NCI-H2196 treated with DMSO at 0.1 percent for 48 hours (cell line): ENCODE measurements around the gene CCDC12.

ENCODE experiments used
- DNase-seq: peaks from one replicate; lab custom pipeline; 2025; ENCODE audit not compliant: unreplicated experiment; lab: John Stamatoyannopoulos, UW

The CCDC12 gene

GRCh38 chr3:46976326-46977190 lies at the start of gene CCDC12:
TSS of gene CCDC12 (minus strand) at chr3:46976745. CDS start at chr3:46976732, 13 bp downstream.
- DNase-seq = peak; percentile 82

DNA sequence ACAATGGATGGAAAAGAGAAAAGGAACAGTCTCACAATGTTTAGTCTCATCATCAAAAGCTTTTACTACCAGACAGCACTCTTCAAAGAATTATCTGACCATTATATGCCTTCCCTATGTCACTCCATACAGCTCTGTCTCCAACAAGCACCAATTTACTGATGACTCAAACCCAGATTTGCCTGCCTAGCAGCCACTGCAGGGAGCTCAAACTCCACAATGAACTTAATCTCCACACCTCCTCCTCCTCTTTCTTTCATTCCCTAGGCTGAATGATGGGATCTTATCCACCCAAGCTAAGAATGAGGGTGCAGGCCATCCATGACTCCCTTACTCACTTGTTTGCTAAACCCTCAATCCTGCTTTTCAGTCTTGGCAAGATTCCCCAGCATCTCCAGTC lies 48.4 kb upstream of the CCDC12 start:
- DNase-seq = no peak

DNA sequence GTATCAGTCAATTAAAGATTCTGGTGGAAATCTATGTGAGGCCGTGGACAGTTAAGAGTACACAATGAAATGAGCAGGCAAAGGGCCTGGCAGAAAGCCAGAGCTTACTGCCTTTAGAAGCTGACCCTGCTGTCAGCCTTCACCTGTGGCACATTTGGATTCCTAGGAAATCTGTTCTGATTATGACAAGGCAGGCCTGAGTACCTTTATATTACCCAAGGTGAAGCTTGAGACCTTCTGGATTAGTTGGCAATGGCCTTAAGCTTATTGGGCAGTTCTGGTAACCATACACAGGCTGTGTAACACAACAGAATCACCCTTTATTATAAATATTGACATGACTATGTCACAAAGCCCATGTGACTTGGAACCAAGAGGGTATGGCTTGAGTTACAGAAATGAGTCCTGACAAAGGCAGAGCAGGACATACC lies 46.1 kb upstream of the CCDC12 start:
- DNase-seq = peak; percentile 25

DNA sequence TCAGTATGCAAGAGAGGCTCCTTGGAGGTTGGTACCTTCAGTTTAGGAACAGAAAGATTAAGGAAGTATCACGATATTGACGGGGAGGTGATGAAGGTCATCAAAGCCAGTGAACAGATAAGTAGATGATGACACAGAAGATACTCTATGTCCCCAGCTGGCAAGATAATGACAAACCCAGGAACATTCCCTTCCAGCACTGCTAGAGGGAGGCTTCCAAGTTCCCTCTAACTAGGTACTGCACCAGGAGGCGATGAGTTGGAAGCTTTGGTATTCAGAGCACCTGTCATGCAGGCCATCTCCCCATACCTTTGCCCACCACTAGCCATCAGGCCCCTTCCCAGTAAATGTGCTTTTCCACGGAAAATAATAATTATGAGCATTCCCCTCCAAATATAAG lies 43.8 kb upstream of the CCDC12 start:
- no peak for DNase-seq

- no peak for DNase-seq
These were observed 42.7 kb upstream of the CCDC12 start for GRCh38 chr3:47019201-47019600.

DNA sequence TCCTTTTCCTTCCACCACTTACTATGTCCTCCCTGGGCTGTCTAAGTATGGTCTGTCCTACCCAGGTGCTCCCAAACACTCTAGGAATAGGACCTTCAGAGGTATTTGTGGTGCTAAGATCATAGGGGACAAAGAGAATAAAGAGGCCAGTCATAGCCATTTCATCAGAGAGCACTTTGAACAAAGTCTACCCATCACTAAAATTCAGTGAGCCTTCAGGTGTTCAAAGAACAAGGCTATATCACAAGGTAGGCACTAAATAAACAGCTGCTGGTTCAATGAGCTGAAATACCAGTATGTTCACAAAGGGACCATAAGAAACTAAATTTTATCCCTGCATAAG lies 41.7 kb upstream of the CCDC12 start:
- DNase-seq = no peak

DNA sequence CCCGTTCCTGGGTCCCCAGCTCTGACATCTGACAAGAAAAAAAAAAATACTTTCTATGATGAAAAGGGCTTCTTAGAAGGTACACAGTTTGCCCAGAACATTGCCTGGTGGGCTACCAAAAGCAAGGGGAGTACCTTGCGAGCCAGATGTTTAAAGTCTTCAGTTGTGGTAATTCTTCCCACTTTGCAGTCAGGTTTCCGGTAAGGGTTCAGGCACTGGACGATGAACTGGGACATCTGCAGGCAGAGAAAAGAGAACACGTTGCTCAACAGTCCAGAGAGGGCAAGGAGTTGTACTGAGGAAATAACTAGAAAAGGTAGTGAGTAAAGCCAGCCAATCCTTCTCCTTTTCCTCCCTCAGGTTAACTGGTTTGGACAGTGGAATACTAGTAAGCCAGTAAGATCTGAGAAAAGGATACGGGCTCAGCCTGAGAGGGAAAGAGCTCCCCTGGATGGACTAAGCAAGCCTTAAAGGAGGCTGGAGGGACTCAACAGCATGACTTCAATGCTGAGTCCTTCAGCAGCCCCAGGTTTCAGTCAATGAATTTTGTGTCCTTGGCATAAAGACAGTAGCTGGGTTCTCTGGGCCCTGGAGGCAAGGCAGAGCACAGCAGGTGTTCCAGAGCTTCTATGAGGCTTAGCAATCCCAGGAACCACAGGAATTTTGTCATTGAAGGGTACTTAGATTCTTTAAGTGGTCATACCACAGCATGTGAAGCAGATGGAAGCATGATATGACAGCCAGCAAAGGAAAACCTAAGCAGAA lies 41.1 kb upstream of the CCDC12 start:
- DNase-seq = no peak

DNA sequence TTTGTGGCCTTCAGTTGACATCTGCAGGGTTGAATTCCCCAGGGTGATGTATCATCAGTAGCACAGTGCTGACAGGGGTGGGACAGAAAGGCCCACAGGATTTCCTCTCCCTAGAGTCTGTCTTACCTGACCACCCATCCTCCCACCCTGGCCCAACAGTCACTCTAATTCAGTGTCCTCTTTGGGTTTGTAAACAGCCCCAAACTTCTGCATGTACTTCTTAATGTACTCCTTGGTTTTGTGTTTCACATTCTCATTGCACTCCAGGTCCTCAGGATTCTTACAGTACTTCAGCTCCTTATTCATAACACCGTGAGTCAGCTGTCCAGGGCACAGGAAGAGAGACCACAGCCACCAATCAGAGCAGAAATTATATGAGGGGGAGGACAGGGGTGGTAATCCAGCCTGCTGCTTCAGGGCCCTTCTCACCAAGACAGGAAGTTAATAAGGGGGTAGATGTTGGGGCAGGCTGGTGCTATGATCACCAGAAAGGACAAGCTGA lies 40.4 kb upstream of the CCDC12 start:
- no peak for DNase-seq

DNA sequence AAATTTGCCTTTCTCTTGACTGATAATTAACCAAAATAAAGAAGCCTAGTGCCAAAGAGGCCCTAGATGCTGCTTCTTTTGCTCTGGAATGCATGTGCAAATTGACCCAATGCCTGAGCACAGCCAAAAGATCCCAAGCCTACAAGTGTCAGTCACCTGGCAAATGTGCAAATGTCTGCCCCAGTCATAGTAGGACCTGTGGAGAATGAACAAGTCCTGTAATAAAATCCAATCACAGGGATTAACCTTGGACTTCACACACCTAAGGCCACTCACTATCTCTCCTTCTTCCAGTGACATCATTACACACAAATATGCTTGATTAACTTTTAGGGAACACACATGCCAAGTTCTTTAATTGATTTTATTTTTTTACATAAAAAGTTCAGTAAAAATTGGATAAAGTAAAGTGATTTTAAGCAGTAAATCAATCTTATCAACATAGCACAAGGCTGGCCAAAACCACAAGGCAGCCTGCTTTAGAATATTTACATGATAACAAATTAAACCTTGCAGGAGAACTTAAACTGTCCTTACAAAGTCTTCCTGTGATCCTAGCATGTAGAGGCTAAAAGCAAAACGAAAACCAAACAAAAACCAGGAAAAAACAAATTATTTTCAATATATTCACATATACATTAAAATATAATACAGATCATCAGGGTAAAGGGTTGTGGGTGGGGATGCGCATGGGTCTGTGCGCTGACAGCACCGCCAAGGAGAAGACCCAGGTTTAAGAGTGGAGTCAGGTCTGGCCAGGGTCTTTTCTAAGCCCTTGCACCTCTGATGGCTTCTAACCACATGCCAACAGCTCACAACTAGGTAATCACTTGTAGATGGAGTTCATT lies 39.8 kb upstream of the CCDC12 start:
- no peak for DNase-seq

- no peak for DNase-seq
These were observed 38.6 kb upstream of the CCDC12 start for GRCh38 chr3:47015151-47015550.

DNA sequence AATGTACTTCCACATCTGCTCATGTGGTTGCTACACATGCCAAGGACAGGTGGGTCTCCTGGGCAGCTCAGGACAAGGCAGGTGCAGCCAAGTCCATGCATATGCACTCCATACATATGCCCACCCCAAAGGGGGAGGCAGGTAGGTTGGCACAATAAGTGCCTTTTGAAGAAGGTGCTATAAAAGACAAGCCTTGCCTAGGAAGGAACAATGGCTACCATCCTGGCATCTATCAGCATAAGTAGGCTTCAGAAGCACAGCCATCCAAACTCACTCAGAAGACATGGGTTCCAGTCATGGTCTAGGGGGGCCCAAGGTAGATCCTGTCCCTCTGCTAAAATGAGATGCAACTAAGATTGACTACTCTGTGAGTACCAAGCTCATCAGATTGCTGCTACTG lies 37.5 kb upstream of the CCDC12 start:
- no peak for DNase-seq

- DNase-seq = no peak
These were observed 36.7 kb upstream of the CCDC12 start for GRCh38 chr3:47013231-47013630.

DNA sequence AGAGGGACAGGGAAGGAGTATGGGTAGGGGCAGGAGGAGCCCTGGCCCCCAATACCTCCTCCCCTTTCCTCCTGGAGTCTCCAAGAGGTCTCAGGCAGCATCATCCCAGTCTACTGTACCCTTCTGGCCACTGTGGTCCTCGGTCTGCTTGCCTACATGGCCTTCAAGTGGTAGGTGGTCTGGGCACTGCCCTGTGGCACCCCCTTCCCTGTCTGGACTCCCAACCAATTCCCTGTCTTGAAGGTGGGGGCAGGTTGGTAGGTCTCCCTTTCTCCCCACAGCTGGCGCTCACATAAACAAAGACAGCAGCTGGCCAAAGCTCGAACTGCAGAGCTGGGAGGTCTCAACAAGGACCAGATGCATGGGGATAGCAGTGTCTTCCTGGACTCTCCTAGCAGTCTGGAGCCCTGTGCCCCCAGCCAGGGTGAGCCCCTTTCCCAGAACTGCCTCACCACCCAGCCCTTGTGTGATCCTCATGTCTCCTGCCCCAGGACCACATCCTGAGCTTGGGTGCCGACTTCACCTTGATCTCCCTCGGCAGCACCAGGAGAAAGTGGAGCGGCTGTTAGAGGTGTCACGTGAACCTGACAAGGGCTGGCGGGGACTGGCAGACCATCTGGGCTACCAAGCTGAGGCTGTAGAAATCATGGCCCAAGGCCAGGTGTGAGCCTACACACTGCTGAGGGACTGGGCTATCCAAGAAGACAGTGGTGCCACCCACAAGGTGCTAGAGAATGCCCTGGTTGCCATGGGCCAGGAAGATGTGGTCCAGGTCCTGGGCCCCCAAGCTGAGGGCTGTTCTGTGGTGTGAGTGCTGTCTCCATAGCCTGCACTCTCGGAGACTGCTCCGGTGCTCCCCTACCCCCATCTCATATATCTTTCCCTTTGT lies 36.0 kb upstream of the CCDC12 start:
- DNase-seq = no peak

- DNase-seq = no peak
These were observed 34.8 kb upstream of the CCDC12 start for GRCh38 chr3:47011371-47011770.

- DNase-seq = no peak
These were observed 34.4 kb upstream of the CCDC12 start for GRCh38 chr3:47010910-47011309.

GRCh38 chr3:47010111-47010712 lies 33.7 kb upstream of the CCDC12 start:
- DNase-seq = no peak

DNA sequence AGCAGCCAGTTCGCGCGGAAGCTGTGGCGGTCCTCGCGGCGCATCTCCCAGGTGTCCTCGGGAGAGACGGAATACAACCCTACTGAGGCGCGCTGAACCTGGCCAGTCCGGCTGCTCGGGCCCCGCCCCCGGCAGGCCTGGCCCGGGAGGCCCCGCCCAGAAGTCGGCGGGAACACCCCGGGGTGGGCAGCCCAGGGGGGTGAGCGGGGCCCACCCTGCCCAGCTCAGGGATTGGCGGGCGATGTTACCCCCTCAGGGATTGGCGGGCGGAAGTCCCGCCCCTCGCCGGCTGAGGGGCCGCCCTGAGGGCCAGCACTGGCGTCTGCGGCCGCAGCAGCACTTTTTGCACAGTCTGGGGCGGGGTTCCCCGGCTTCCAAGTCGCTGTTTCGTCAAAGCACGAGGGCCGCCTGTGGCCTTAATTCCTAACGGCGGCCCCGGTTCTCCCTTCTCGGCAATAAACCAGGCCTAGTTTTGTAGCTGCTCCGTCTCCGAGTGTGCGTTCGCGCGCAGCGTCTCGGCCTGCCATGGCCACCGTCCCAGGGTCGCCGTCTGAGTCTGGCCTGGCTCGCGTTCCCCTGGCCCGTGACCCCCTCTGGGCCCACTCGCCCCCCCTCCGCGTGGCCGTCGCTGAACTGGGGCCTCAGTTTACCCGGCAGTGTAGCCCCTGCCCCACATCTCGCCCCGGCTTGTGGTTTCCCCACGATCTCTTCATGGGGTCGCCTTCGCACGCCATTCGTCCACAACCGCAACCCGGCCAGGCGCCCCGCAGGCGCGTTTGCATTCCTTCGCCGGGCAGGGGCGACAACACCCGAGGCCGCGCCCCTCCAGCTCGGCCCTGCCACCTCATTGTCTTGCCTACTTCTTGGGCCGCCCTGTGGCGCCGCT lies 32.9 kb upstream of the CCDC12 start:
- no peak for DNase-seq

DNA sequence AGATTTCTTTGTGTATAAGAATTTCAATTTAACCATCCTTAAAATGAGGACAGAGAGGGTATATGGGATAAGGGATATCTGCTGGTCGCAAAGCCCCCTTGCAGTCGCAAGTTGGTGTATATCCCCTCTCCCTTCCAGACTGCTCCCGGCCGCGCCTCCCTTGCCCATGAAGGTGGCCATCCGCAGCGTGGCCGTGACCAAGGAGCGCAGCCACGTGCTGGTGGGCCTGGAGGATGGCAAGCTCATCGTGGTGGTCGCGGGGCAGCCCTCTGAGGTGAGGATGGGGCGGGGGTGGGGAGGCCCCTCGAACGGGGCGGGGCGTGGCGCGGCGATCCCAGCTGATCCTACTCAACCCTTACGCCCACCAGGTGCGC lies 32.3 kb upstream of the CCDC12 start:
- DNase-seq = no peak

DNA sequence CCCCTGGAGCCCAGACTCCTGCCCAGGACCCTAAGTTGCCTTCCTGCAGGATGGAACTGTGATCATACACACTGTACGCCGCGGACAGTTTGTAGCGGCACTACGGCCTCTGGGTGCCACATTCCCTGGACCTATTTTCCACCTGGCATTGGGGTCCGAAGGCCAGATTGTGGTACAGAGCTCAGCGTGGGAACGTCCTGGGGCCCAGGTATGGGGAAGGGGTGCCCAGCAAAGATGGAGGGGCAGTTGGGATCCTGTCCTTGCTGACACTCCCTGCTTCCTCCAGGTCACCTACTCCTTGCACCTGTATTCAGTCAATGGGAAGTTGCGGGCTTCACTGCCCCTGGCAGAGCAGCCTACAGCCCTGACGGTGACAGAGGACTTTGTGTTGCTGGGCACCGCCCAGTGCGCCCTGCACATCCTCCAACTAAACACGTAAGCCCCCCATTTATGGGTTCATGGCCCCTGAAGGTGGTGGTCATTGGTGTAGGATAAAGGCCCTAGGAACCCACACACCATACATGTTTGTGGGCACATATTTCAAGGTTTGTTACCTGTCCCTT lies 31.8 kb upstream of the CCDC12 start:
- no peak for DNase-seq
